ENCODE data around the gene NFIC.

NFIC gene

GRCh38 chr19:3474010-3474409, 107.6 kb downstream of the NFIC start:
- H3K27ac Mint-ChIP-seq: no peak overlapping the region
- H3K4me3 Mint-ChIP-seq: no peak overlapping the region
- H3K4me1 Mint-ChIP-seq (ENCODE audit: low read depth in 2 of 2): peaks cover 9 to 15% of the 10 kb centered on the region in 2 donors
- DNase-seq (no peak), ATAC-seq (replicated peaks) (no peak)
- peaks cover 4% of the 10 kb centered on the region for H3K36me3 Mint-ChIP-seq (ENCODE audit: insufficient read depth)
- no peaks in the 10 kb centered on the region for H3K9me3 Mint-ChIP-seq
- H3K27me3 Mint-ChIP-seq: no peaks in the 10 kb centered on the region

GRCh38 chr19:3474614-3475013, 108.2 kb downstream of the NFIC start:
- no peaks in the 10 kb centered on the region for H3K27me3 Mint-ChIP-seq
- no peak overlapping the region for H3K27ac Mint-ChIP-seq
- H3K4me3 Mint-ChIP-seq: no peak overlapping the region
- no peak for ATAC-seq (replicated peaks)
- peaks cover 13 to 20% of the 10 kb centered on the region in 2 donors for H3K4me1 Mint-ChIP-seq (ENCODE audit: low read depth in 2 of 2)
- H3K36me3 Mint-ChIP-seq (ENCODE audit: insufficient read depth): peaks cover 4% of the 10 kb centered on the region
- DNase-seq: no peak
- H3K9me3 Mint-ChIP-seq: no peaks in the 10 kb centered on the region

- Mint-ChIP-seq H3K27ac (no peak overlapping the region), H3K4me3 (no peak overlapping the region), H3K4me1 (ENCODE audit: low read depth in 2 of 2) (peaks cover 13 to 19% of the 10 kb centered on the region in 2 donors), H3K9me3 (no peaks in the 10 kb centered on the region), H3K36me3 (ENCODE audit: insufficient read depth) (peaks cover 4% of the 10 kb centered on the region), H3K27me3 (no peaks in the 10 kb centered on the region)
- ATAC-seq (replicated peaks) (no peak), DNase-seq (no peak)
Observed at GRCh38 chr19:3475449-3475848, 109.1 kb downstream of the NFIC start.

- no peak overlapping the region for H3K4me3 Mint-ChIP-seq
- DNase-seq: no peak
- no peaks in the 10 kb centered on the region for H3K9me3 Mint-ChIP-seq
- H3K27me3 Mint-ChIP-seq: no peaks in the 10 kb centered on the region
- peaks cover 13 to 17% of the 10 kb centered on the region in 2 donors for H3K4me1 Mint-ChIP-seq (ENCODE audit: low read depth in 2 of 2)
- no peak for ATAC-seq (replicated peaks)
- peaks cover 8% of the 10 kb centered on the region for H3K36me3 Mint-ChIP-seq (ENCODE audit: insufficient read depth)
- no peak overlapping the region for H3K27ac Mint-ChIP-seq
Observed at GRCh38 chr19:3476830-3477229, 110.4 kb downstream of the NFIC start.

GRCh38 chr19:3477506-3477905, 111.1 kb downstream of the NFIC start:
- no peaks in the 10 kb centered on the region for H3K9me3 Mint-ChIP-seq
- no peak overlapping the region for H3K4me3 Mint-ChIP-seq
- no peak overlapping the region for H3K27ac Mint-ChIP-seq
- DNase-seq (no peak), ATAC-seq (replicated peaks) (no peak)
- no peaks in the 10 kb centered on the region for H3K27me3 Mint-ChIP-seq
- H3K4me1 Mint-ChIP-seq (ENCODE audit: low read depth in 2 of 2): peaks cover 13 to 17% of the 10 kb centered on the region in 2 donors
- peaks cover 9% of the 10 kb centered on the region for H3K36me3 Mint-ChIP-seq (ENCODE audit: insufficient read depth)

- Mint-ChIP-seq H3K9me3 (no peaks in the 10 kb centered on the region), H3K4me3 (peak overlapping the region; percentile 68 to 78), H3K27ac (peak overlapping the region; percentile 71 to 72), H3K27me3 (no peaks in the 10 kb centered on the region), H3K4me1 (ENCODE audit: low read depth in 2 of 2) (peaks cover 13 to 17% of the 10 kb centered on the region in 2 donors), H3K36me3 (ENCODE audit: insufficient read depth) (peaks cover 9% of the 10 kb centered on the region)
- ATAC-seq (replicated peaks) (no peak), DNase-seq (no peak)
Observed at GRCh38 chr19:3477951-3478350, 111.6 kb downstream of the NFIC start.

GRCh38 chr19:3478409-3479176, 112.2 kb downstream of the NFIC start:
- peaks cover 13 to 17% of the 10 kb centered on the region in 2 donors for H3K4me1 Mint-ChIP-seq (ENCODE audit: low read depth in 2 of 2)
- H3K27me3 Mint-ChIP-seq: no peaks in the 10 kb centered on the region
- DNase-seq (no peak), ATAC-seq (replicated peaks) (peak; percentile 25)
- H3K36me3 Mint-ChIP-seq (ENCODE audit: insufficient read depth): peaks cover 9% of the 10 kb centered on the region
- no peaks in the 10 kb centered on the region for H3K9me3 Mint-ChIP-seq
- peak overlapping the region; percentile 71 to 72 for H3K27ac Mint-ChIP-seq
- H3K4me3 Mint-ChIP-seq: peak overlapping the region; percentile 68 to 78

- peak overlapping the region; percentile 68 to 78 for H3K4me3 Mint-ChIP-seq
- H3K4me1 Mint-ChIP-seq (ENCODE audit: low read depth in 2 of 2): peaks cover 13 to 17% of the 10 kb centered on the region in 2 donors
- peak overlapping the region; percentile 71 to 72 for H3K27ac Mint-ChIP-seq
- ATAC-seq (replicated peaks) (peak; percentile 75), DNase-seq (peak; percentile 44 to 53 (median 50))
- no peaks in the 10 kb centered on the region for H3K27me3 Mint-ChIP-seq
- H3K9me3 Mint-ChIP-seq: no peaks in the 10 kb centered on the region
- peaks cover 9% of the 10 kb centered on the region for H3K36me3 Mint-ChIP-seq (ENCODE audit: insufficient read depth)
Observed at GRCh38 chr19:3479177-3479833, 112.9 kb downstream of the NFIC start.

GRCh38 chr19:3479834-3480215, 113.4 kb downstream of the NFIC start:
- peaks cover 12% of the 10 kb centered on the region for H3K36me3 Mint-ChIP-seq (ENCODE audit: insufficient read depth)
- no peaks in the 10 kb centered on the region for H3K9me3 Mint-ChIP-seq
- DNase-seq: peak in 2 of 3 experiments; percentile 28
- H3K27me3 Mint-ChIP-seq: no peaks in the 10 kb centered on the region
- peak overlapping the region in 1 of 2 donors; percentile 71 for H3K27ac Mint-ChIP-seq
- peak; percentile 52 for ATAC-seq (replicated peaks)
- peak overlapping the region in 1 of 2 donors; percentile 68 for H3K4me3 Mint-ChIP-seq
- H3K4me1 Mint-ChIP-seq (ENCODE audit: low read depth in 2 of 2): peaks cover 13 to 17% of the 10 kb centered on the region in 2 donors

- peaks cover 12% of the 10 kb centered on the region for H3K36me3 Mint-ChIP-seq (ENCODE audit: insufficient read depth)
- ATAC-seq (replicated peaks) (no peak), DNase-seq (no peak)
- H3K9me3 Mint-ChIP-seq: no peaks in the 10 kb centered on the region
- H3K27me3 Mint-ChIP-seq: no peaks in the 10 kb centered on the region
- H3K27ac Mint-ChIP-seq: peak within 1 kb of the TSS in 1 of 2 donors; percentile 71
- peaks cover 13 to 17% of the 10 kb centered on the region in 2 donors for H3K4me1 Mint-ChIP-seq (ENCODE audit: low read depth in 2 of 2)
- peak within 1 kb of the TSS; percentile 68 to 78 for H3K4me3 Mint-ChIP-seq
Observed at GRCh38 chr19:3480383-3481091, 114.2 kb downstream of the NFIC start, which contains the start of gene SMIM24. TSS of gene SMIM24 (minus strand) at chr19:3480525. CDS start at chr19:3480463, 62 bp downstream.

- DNase-seq: no peak
- Mint-ChIP-seq H3K27ac (no peak overlapping the region), H3K4me3 (no peak overlapping the region), H3K4me1 (ENCODE audit: low read depth in 2 of 2) (peaks cover 13 to 17% of the 10 kb centered on the region in 2 donors), H3K27me3 (no peaks in the 10 kb centered on the region), H3K9me3 (no peaks in the 10 kb centered on the region), H3K36me3 (ENCODE audit: insufficient read depth) (peaks cover 12% of the 10 kb centered on the region)
- ATAC-seq (replicated peaks): no peak
Observed at GRCh38 chr19:3481241-3482090, 115.1 kb downstream of the NFIC start.

- Mint-ChIP-seq H3K4me3 (no peak overlapping the region), H3K27ac (no peak overlapping the region), H3K36me3 (ENCODE audit: insufficient read depth) (peaks cover 12% of the 10 kb centered on the region), H3K27me3 (no peaks in the 10 kb centered on the region), H3K9me3 (no peaks in the 10 kb centered on the region), H3K4me1 (ENCODE audit: low read depth in 2 of 2) (peaks cover 13 to 17% of the 10 kb centered on the region in 2 donors)
- DNase-seq: no peak
- ATAC-seq (replicated peaks): no peak
Observed at GRCh38 chr19:3482507-3483225, 116.3 kb downstream of the NFIC start.
